Upper lobe of left lung (tissue), 6 donors: ENCODE results near the gene MSL1. TPM values are rescaled to one million over a fixed set of nuclear protein-coding genes. Genes with fewer than 3 reads are reported as not detected.

ENCODE experiments used
- ATAC-seq, 2 donors: fragments of 200-7000 bp; cut with Tn5 transposase; one replicate each; pipeline ENCODE4 v1.9.1; 2022; ENCODE audit warnings: mild to moderate bottlenecking in 2 of 2, moderate library complexity in 2 of 2; ENCODE audit not compliant: low FRiP score in 2 of 2
- DNase-seq, 2 donors: peaks; one replicate each; pipeline ENCODE4 v3.0.0-alpha.2; 2019 to 2020
- H3K27ac ChIP-seq, 4 donors: fragments of 200-600 bp; sonication (generic); one replicate each; pipeline ENCODE4 v1.5.1; 2016 to 2019
- H3K27me3 ChIP-seq, 4 donors: fragments of 200-600 bp; sonication (generic); one replicate each; pipeline ENCODE4 v1.5.1; 2017 to 2019
- H3K36me3 ChIP-seq, 4 donors: fragments of 200-600 bp; sonication (generic); one replicate each; pipeline ENCODE4 v1.5.1; 2016 to 2019
- H3K4me1 ChIP-seq, 4 donors: fragments of 200-600 bp; sonication (generic); one replicate each; pipeline ENCODE4 v1.5.1; 2018 to 2019
- H3K4me3 ChIP-seq, 4 donors: fragments of 200-600 bp; sonication (generic); one replicate each; pipeline ENCODE4 v1.5.1; 2017 to 2019; ENCODE audit warnings: mild to moderate bottlenecking in 2 of 4, moderate library complexity in 1 of 4
- H3K9me3 ChIP-seq, 4 donors: fragments of 200-600 bp; sonication (generic); one replicate each; pipeline ENCODE4 v1.5.1; 2018 to 2019
- EP300 ChIP-seq, 4 donors: sonication (generic); formaldehyde crosslinking; IDR thresholded peaks; one replicate each; pipeline ENCODE4 v1.5.1; 2017; ENCODE audit warnings: antibody characterized with exemption in 4 of 4, control low read depth in 2 of 4
- POLR2A ChIP-seq, 4 donors: fragments of 450-650 bp; IDR thresholded peaks; one replicate each; pipeline ENCODE4 v1.5.1; 2016 to 2017; ENCODE audit warnings: antibody characterized with exemption in 4 of 4, mild to moderate bottlenecking in 2 of 4
- POLR2AphosphoS5 ChIP-seq, 2 donors: sonication (generic); formaldehyde crosslinking; IDR thresholded peaks; one replicate each; pipeline ENCODE4 v1.5.1; 2017; ENCODE audit warnings: antibody characterized with exemption in 2 of 2
- WGBS, 2 donors: methylation state at CpG; one replicate each; pipeline ENCODE4 v1.1.5; 2017 to 2018; 5-methylcytosine and 5-hydroxymethylcytosine counted together
- total RNA-seq, 6 donors: library from RNA; depleted of rRNA in 4 of 6; stranded (reverse); fragments of >200 nt in 4 of 6; gene quantifications; one replicate each; pipeline versions ENCODE4 v1.1.0 to v1.2.1, GENCODE V29; 2016 to 2021
- TF ChIP-seq, protein P1 (sequence below), 6 experiments: fragments of 450-650 bp in 4 of 6; fragments of 200-600 bp in 2 of 6; sonication (generic) in 2 of 6; IDR thresholded peaks; one replicate each; pipeline ENCODE4 v1.5.1; 2016 to 2019; ENCODE audit warnings: antibody characterized with exemption in 6 of 6
- donor health status: DM: no; HTN: no; CAD: no; lungs with moderate emphysema.
- donor health status: DM: no; HTN: yes; CAD: no; lungs with severe emphysema.

The MSL1 gene
- total RNA-seq, 6 donors from 2014 or later: 57.6 to 240 (median 97.0) TPM

DNA sequence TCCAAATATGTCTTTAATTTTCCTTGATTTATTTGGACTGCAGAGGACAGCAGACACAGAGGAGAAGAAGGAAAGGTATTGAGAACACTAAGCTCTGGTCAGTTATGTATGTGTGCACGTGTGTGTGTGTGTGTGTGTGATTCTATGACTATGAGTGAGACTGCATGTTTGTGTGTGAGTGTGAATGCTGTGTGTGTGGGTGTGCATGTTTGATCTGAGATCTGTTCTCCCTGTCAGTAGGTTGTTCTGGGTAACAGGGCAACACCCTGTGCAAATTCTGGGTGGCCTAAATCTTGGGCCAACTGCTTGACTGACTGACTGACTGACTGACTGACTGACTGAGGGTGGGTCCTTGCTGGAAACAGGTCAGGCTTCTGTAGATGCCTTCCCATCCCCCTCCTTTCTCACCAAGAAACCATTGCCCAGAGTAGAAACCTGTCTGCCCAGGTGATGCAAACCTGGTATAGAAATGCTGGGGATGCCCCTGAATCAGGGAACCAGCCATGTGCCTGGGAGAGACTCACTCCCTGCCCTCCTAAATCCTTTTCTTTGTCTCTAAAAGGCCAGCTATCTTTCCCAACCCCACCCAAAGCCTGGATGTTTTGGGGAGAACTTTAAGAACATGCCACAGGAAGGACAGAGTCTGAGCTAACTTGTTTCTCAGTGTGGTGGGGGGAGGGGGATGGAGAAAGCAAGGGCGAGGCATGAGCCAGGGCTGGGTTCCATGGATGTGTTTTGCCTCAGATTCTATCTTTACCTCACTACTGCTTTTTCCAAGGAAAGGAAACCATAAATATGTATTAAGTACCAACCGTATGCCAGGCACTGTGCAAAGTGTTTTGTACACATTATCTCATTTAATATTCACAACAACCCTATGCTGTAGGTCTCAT, 16.9 kb upstream of the MSL1 start:
- 59 to 68% methylated on average over 3 of the region's 3 CpGs for WGBS, 2 donors
- no peak for TF ChIP-seq EP300 (IDR thresholded peaks at IDR 0.05)
- no peak for TF ChIP-seq POLR2AphosphoS5 (IDR thresholded peaks at IDR 0.05)
- TF ChIP-seq POLR2A (IDR thresholded peaks at IDR 0.05): no peak
- TF ChIP-seq, protein P1, sequence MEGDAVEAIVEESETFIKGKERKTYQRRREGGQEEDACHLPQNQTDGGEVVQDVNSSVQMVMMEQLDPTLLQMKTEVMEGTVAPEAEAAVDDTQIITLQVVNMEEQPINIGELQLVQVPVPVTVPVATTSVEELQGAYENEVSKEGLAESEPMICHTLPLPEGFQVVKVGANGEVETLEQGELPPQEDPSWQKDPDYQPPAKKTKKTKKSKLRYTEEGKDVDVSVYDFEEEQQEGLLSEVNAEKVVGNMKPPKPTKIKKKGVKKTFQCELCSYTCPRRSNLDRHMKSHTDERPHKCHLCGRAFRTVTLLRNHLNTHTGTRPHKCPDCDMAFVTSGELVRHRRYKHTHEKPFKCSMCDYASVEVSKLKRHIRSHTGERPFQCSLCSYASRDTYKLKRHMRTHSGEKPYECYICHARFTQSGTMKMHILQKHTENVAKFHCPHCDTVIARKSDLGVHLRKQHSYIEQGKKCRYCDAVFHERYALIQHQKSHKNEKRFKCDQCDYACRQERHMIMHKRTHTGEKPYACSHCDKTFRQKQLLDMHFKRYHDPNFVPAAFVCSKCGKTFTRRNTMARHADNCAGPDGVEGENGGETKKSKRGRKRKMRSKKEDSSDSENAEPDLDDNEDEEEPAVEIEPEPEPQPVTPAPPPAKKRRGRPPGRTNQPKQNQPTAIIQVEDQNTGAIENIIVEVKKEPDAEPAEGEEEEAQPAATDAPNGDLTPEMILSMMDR (IDR thresholded peaks at IDR 0.05): no peak
- no peaks in the 10 kb centered on the region for H3K27me3 ChIP-seq
- H3K27ac ChIP-seq: peak overlapping the region; percentile 91 to 97 (median 94)
- peak in 1 of 2 donors; percentile 71 for DNase-seq
- no peaks in the 10 kb centered on the region for H3K36me3 ChIP-seq
- no peak overlapping the region for H3K4me3 ChIP-seq
- no peak for ATAC-seq
- peaks cover 87 to 100% (median 94%) of the 10 kb centered on the region in 4 donors for H3K4me1 ChIP-seq
- no peaks in the 10 kb centered on the region for H3K9me3 ChIP-seq

DNA sequence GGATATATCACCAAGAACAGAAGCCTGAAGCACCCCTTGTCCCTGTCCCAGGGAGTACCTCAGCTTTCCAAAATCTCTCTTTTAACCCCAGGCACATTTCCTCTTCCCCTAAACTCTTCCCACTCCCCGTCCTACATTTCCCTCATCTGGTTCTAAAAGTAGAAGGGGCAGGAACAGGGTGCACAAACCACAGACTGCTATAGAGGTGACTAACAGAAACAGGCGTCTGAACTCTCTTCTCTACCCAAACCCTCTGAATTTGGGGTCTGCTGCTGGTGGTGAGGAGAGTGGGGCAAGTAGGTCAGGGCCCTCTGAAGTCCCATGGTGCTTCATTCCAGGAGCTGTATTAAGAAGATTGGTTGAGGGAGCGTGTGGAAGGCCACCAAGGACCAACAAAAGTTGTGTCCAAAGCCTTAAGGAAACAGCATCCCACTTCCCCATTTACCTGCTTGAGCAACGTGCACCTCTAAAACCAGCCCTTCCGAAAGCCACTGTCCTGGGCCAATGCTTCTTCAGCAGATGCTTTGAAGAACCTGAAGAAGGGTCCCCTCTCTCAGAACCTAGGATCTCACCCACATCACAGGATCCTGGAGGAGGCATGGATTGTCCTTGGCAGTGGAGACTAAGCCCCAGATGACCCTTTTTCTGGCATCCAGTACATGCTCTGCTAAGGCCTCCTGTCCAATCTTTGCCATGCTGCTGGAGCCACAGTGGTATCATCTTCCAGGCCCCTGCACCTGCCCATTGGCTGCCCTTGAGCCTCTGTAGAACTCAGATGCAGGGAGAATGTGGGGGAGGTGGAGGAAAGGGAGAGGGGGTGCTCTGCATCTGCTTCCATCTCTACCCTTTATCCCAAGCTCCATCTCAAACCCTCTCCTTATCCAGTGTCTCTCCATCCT, 15.7 kb upstream of the MSL1 start:
- H3K27me3 ChIP-seq: no peaks in the 10 kb centered on the region
- TF ChIP-seq, protein P1 (IDR thresholded peaks at IDR 0.05): no peak
- TF ChIP-seq POLR2AphosphoS5 (IDR thresholded peaks at IDR 0.05): no peak
- no peak for TF ChIP-seq POLR2A (IDR thresholded peaks at IDR 0.05)
- TF ChIP-seq EP300 (IDR thresholded peaks at IDR 0.05): no peak
- H3K4me1 ChIP-seq: peaks cover 97 to 100% (median 99%) of the 10 kb centered on the region in 4 donors
- 72 to 77% methylated on average over 5 of the region's 5 CpGs for WGBS, 2 donors
- H3K36me3 ChIP-seq: no peaks in the 10 kb centered on the region
- ATAC-seq (no peak), DNase-seq (no peak)
- no peaks in the 10 kb centered on the region for H3K9me3 ChIP-seq
- no peak overlapping the region for H3K4me3 ChIP-seq
- peak overlapping the region; percentile 91 to 97 (median 93) for H3K27ac ChIP-seq

DNA sequence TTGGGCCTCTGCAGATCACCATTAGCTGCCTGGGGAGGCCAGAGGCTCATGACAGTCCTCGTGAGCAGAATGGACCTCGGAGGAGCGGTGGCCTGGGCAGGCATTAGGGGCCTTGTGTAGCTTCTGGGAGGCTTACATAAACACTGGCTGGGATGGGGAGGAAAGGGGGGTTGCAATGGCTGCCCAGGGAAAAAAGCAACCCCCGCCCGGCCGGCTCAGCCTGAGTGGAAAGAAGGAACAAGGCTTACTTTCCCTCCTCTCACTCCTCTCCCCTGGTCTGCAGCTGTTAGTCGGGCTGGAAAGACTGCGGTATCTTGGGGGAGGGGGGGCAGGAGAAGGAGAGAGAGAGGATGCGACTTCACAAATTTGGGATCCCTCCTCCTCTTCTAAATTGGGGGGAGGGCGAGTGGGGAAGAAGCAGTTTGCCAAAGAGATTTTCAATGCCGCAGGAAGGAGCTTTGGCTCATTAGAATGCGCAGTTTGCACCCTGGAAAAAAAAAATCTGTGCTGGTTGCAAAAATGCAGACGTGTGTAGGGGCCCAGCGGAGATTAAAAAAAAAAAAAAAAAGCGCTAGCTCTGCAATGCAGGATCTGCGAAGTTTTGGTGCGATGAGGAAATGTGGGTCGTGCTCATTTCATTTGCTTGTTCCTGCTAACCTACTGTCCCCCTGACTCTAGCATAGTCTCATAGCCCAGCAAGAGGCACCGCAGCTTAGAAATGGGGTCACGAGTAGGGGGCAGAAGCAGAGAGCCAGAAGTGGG, 14.8 kb upstream of the MSL1 start:
- Histone ChIP-seq H3K9me3 (no peaks in the 10 kb centered on the region), H3K27ac (peak overlapping the region; percentile 91 to 97 (median 93)), H3K36me3 (no peaks in the 10 kb centered on the region), H3K4me3 (no peak overlapping the region), H3K27me3 (no peaks in the 10 kb centered on the region), H3K4me1 (peaks cover 98 to 100% (median 99%) of the 10 kb centered on the region in 4 donors)
- WGBS, 2 donors: 40 to 49% methylated on average over 20 of the region's 20 CpGs
- TF ChIP-seq POLR2A (IDR thresholded peaks at IDR 0.05) (no peak), POLR2AphosphoS5 (IDR thresholded peaks at IDR 0.05) (no peak), EP300 (IDR thresholded peaks at IDR 0.05) (no peak)
- TF ChIP-seq, protein P1 (IDR thresholded peaks at IDR 0.05): no peak
- DNase-seq (no peak), ATAC-seq (no peak)

DNA sequence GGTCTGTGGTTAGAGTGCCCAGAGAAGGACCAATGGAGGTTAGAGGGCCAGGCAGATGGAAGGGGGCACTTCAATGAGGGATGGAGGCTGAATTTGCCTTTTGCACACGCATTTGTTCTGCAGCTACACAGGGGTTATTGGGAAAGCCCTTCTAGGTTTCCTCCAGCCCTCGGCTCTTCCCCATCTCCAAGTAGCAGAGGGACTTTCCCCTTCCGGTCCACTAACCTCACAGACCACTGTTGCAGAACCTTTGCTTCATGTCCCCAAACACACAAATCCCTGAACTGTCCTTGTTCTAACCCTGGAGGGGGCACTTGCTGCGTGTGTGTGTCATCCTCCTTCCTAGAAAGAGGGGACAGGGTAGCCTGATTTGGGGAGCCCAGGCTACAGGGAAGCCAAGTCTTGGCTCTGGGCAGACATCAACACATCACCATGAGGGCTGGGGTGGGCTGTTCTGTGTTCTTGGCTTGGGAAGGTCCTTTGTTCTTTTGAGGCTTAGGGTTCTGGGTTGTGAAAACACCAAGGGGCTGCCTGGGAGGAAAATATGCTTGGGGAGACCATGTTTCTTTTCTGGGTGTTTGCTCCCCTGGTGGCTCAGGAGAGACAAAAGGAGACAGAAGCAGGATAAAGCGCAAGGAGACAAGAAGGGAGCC, 14.1 kb upstream of the MSL1 start:
- Histone ChIP-seq H3K27ac (peak overlapping the region; percentile 91 to 97 (median 93)), H3K27me3 (no peaks in the 10 kb centered on the region), H3K36me3 (no peaks in the 10 kb centered on the region), H3K9me3 (no peaks in the 10 kb centered on the region), H3K4me3 (peak overlapping the region in 3 of 4 donors; percentile 6 to 12 (median 7)), H3K4me1 (peaks cover 98 to 100% (median 99%) of the 10 kb centered on the region in 4 donors)
- ATAC-seq: peak in 1 of 2 donors; percentile 16
- DNase-seq: peak in 1 of 2 donors; percentile 69
- TF ChIP-seq POLR2AphosphoS5 (IDR thresholded peaks at IDR 0.05) (peak in 1 of 2 donors; percentile 11), EP300 (IDR thresholded peaks at IDR 0.05) (no peak), POLR2A (IDR thresholded peaks at IDR 0.05) (no peak)
- TF ChIP-seq, protein P1 (IDR thresholded peaks at IDR 0.05): peak in 1 of 6 experiments; percentile 17
- WGBS, 2 donors: 13 to 22% methylated on average over 5 of the region's 5 CpGs
